NAMALWA (cell line): Measurements from ENCODE around the gene TAS1R2.

Source experiments
- DNase-seq: peaks from one replicate; pipeline ENCODE4 v3.0.0-alpha.2; 2015; ENCODE audit warnings: low spot score

The TAS1R2 gene

GRCh38 chr1:18820791-18821641, 38.4 kb downstream of the TAS1R2 start:
- DNase-seq: peak; percentile 55

- DNase-seq: no peak
Observed at GRCh38 chr1:18819986-18820790, 39.3 kb downstream of the TAS1R2 start.

- DNase-seq: no peak
Observed at GRCh38 chr1:18819203-18819602, 40.3 kb downstream of the TAS1R2 start.

- no peak for DNase-seq
Observed at GRCh38 chr1:18817795-18818435, 41.5 kb downstream of the TAS1R2 start.

- DNase-seq: no peak
Observed at GRCh38 chr1:18817316-18817715, 42.1 kb downstream of the TAS1R2 start.

GRCh38 chr1:18816808-18817207, 42.7 kb downstream of the TAS1R2 start:
- DNase-seq: no peak

- DNase-seq: no peak
Observed at GRCh38 chr1:18814874-18815531, 44.5 kb downstream of the TAS1R2 start.

GRCh38 chr1:18814425-18814824, 45.0 kb downstream of the TAS1R2 start:
- no peak for DNase-seq

GRCh38 chr1:18812453-18812939, 47.0 kb downstream of the TAS1R2 start:
- DNase-seq: no peak

GRCh38 chr1:18811733-18812452, 47.6 kb downstream of the TAS1R2 start:
- DNase-seq: no peak

GRCh38 chr1:18809953-18810899, 49.2 kb downstream of the TAS1R2 start:
- DNase-seq: no peak

GRCh38 chr1:18808550-18808949, 50.9 kb downstream of the TAS1R2 start:
- no peak for DNase-seq

- no peak for DNase-seq
Observed at GRCh38 chr1:18807334-18808063, 52.0 kb downstream of the TAS1R2 start.

- DNase-seq: no peak
Observed at GRCh38 chr1:18805925-18806849, 53.3 kb downstream of the TAS1R2 start.

GRCh38 chr1:18805150-18805879, 54.1 kb downstream of the TAS1R2 start:
- DNase-seq: no peak

GRCh38 chr1:18803851-18804250, 55.6 kb downstream of the TAS1R2 start:
- no peak for DNase-seq

- DNase-seq: no peak
Observed at GRCh38 chr1:18803151-18803791, 56.2 kb downstream of the TAS1R2 start.
